ENCODE results near the gene SH3BP4. TPM values are rescaled to one million over a fixed set of nuclear protein-coding genes. Genes with fewer than 3 reads are reported as not detected.

The SH3BP4 gene
- total and polyA plus RNA-seq, 2 of the 8 experiments (the other 6 are each of a cell fraction or from before 2014, with no cell fraction given) = 28.3 to 35.4 TPM

GRCh38 chr2:235017441-235017840 lies 65.6 kb downstream of the SH3BP4 start (continued):
- TF ChIP-seq ASH2L (IDR thresholded peaks at IDR 0.05; ENCODE audit: low read length) = no peak
